GM19438 (cell line): ENCODE results near the gene CALD1.

Source experiments
- ATAC-seq: cut with Tn5 transposase; IDR thresholded peaks from one replicate; pipeline ENCODE4 v1.9.1; 2021; ENCODE audit warnings: low read depth; ENCODE audit not compliant: unreplicated experiment

Gene CALD1, protein sequence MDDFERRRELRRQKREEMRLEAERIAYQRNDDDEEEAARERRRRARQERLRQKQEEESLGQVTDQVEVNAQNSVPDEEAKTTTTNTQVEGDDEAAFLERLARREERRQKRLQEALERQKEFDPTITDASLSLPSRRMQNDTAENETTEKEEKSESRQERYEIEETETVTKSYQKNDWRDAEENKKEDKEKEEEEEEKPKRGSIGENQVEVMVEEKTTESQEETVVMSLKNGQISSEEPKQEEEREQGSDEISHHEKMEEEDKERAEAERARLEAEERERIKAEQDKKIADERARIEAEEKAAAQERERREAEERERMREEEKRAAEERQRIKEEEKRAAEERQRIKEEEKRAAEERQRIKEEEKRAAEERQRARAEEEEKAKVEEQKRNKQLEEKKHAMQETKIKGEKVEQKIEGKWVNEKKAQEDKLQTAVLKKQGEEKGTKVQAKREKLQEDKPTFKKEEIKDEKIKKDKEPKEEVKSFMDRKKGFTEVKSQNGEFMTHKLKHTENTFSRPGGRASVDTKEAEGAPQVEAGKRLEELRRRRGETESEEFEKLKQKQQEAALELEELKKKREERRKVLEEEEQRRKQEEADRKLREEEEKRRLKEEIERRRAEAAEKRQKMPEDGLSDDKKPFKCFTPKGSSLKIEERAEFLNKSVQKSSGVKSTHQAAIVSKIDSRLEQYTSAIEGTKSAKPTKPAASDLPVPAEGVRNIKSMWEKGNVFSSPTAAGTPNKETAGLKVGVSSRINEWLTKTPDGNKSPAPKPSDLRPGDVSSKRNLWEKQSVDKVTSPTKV

DNA sequence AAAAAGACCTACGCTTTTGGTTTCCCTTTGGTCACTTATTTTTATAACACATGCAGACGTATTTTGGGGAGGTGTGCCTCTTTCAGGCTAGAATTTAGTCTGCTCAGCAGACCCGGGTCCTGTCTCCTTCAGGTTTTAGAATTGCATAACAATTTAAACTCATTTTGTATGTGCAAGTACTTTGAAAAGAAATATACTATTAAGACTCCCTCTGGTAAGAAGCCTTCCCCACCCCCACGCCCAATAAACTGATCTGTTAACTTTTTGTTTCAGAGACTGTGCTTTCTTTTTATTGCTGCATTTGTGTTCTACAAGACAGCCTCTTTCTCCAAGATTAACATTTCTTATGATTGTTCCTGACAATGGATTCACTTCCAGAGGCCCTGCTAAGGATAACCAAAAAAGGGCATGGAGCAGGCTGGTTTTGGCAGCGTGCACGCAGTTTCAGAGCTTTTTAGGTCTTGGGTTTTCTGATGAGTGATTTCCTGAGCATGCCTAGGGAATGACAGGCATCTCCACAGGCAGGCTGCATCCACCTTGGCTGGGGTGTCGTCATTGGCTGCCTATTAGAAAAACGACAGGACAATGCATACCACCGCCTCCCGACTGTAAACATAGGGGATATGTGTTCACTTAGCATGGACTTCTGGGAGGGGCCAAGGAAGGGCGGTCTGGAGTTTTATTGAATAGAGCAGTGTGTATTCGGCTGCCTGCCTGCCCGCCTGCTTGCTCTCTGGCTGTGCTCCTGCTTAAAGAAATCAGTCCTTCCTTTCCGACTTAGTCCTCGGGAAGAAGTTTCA, at the start of gene CALD1:
CALD1 (plus strand) TSS at position 694 of the 800 bp plus-strand sequence. CDS start 88,100 bp downstream, outside the sequence.
- no peak for ATAC-seq

DNA sequence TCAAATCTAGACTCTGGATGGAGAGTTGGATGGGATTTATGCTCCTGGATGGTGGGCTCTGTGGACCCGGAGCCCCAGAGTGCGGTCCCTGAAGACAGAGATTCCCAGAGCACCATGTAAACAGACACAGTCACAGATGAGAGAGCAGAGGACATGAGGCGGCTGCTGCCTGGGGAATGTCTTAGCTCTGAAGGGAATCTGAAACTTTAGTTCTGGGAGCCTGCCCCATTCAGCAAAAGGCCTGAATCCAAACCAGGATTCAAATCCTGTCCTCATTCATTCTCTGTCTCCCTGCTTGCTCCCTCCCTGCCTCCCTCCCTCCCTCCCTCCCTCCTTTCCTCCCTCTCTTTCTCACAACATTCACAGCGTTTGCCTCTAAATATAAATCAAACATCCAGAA, 49.5 kb upstream of the CALD1 start:
- ATAC-seq, result no peak

DNA sequence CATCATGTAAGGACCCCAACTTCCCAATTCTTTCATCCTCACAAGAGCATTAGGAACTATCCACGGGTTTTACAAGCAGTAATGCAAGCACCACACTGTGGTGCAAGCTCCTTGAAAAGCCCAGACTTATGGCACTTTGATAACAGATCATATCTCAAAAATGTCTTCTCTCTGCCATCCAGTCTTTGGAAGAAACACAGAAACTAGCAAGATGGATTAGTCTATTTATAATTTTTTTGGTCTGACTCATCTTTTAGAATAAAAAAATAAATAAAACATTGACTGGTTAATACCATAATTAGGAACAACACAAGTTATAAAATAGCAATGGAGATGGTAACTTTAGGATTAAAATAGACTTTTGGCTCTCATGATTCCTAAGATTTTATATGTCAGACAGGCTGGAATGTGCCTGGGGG, 49.0 kb upstream of the CALD1 start:
- ATAC-seq, result no peak

DNA sequence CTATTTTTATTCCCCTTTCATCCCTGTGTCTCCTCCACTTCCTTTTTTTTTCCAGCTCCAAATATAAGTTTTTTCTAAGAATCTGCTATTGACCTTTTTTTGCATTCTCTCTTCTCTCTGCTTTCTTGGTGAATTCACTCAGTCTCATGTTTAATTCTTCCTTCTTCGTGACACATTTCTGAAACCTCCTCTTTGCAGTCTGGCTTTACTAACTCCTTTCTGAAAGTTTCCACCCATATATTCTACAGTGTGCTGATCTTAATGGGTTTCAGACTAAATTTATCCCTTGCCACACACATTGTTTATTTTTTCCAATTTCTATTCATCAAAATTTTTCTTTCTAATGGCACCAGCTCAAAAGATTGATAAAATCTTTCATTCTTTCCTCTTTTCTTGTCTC, 47.8 kb upstream of the CALD1 start:
- ATAC-seq, result no peak

DNA sequence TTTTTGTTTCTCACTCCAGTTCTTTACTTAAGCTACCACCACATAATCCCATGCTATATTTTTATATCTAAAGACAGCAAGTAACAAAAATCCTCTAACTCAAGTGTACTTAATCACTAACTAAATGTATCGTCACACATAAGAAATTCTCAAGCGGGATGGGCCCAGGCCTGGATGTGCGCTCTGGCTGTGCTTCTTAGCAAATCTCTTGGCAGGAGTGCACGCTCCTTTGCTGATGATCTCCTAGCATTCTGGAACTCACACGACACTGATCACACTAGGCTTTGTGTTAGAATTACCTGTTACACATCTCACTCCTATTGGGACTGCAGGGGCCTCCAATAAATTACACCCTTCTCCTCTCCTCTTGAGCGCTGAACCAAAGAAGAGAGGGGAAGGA, 46.7 kb upstream of the CALD1 start:
- ATAC-seq, result no peak

DNA sequence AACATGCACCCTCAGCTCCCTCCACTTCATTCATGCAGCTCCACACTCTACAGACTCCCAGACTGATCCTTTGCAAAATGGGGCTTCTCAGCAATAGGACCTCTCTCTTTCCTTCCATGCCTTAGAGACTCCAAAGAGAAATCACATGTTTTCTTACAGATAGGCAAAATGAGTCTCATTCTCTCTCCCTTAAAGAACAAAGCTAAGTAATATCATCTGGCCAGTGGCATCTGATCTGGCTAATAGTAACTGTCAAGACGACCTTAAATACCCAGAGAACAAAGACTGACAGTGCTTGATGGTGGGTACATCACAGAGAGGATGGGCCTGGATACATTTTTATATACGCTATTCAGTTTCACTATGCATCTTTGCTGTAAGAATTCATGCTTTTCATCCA, 43.1 kb upstream of the CALD1 start:
- no peak for ATAC-seq

DNA sequence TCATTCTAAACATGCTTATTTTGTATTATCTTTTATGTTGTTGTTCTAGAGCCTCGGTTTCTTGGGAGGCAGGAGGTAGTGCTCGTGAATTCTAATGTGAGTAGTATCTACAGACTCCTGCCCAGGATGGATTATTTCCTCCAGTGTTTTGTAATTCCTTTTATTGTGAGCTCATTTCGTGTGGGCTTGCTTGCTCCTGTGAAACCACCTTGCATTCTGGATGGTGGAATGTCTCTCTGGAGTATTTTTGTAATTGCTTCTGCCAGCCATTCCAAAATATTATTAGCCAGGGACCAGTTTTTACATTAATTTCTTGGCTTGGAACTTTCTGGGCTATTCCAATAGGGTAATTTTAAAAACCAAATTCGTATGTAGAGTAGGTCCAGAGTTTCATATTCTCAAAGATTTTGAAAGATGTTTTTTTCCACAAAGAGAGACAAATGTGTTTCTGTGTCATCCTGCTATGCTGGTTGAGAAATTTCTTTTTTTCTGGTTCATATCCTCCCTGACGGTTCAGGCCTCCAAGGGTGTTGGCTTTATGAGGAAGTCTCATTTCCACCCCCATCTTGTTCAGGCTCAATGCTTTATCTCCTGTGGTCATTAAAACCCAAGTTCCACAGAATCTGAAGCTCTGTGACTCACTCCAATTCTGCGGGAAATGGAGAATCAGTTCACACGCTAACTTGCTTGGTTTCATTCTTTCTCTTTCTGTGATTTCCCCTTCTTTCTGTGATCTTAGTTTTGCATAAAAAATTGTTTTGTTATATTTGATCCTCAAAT, 41.7 kb upstream of the CALD1 start:
- no peak for ATAC-seq

DNA sequence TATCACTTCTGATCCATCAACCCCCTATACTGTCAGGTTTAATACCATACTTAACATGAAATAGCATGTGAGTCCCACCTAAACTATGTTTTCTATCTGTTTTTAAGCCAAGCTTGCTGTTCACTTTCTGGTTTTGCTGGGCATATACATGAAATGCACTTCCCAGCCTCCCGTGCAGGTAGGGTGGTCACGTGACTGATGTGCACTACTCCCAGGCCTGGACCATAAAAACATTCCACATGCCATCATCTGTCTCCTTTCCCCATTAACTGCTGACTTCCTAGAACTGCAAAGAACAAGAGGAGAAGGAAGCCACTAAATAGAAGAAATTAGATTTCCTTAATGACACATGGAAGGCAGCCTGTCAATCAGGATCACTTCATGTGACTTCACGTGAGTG, 40.1 kb upstream of the CALD1 start:
- ATAC-seq, result no peak

DNA sequence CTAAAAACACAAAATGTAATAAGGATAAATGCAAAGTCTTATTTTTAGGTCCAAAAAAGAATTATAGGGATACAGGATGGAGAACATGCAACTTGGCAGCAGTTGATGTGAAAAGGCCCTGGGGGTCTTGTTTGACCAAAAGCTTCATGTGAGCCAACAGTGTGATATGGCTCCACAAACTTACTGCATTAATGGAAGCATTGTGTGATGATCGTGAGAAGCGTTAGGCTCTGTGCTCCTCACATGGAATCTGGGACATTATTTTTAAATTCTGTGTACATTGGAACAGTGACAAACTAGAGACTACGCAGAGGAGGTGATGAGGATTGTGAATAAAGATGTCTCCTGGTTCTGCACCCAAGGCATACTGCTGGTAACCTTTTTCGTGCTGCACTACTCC, 39.1 kb upstream of the CALD1 start:
- no peak for ATAC-seq

DNA sequence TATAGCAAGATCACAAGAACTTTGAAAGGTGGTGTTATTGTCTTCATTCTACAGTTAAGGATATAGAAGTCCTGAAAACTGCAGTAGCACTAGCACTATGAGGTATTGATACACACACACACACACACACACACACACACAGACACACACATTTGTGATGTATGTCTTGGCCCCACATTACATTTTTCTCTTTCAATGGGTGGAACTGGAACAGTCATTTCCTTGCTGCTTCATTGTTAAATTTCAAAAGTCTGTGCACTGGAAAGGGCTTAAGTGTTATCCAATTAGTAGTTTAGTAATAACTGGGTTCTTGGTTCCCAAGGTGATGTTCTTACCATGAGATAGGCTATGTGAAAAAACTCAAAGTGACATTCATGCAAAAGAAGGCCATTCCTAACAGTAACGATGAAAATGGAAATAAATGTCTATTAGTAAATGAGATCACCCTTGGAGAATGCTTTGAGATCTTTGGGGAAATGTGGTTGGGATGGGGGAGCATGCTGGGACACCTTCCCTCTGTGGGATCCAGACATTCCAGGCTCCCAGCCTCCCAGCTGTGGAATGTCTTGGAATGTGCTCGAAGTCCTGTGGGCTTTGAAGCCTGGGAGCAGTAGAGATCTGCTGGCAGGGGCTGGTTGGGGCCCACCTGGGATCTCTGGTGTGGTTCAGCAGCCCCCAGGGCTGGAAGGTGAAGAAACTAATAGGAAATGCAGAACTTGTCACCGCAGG, 37.4 kb upstream of the CALD1 start:
- no peak for ATAC-seq

DNA sequence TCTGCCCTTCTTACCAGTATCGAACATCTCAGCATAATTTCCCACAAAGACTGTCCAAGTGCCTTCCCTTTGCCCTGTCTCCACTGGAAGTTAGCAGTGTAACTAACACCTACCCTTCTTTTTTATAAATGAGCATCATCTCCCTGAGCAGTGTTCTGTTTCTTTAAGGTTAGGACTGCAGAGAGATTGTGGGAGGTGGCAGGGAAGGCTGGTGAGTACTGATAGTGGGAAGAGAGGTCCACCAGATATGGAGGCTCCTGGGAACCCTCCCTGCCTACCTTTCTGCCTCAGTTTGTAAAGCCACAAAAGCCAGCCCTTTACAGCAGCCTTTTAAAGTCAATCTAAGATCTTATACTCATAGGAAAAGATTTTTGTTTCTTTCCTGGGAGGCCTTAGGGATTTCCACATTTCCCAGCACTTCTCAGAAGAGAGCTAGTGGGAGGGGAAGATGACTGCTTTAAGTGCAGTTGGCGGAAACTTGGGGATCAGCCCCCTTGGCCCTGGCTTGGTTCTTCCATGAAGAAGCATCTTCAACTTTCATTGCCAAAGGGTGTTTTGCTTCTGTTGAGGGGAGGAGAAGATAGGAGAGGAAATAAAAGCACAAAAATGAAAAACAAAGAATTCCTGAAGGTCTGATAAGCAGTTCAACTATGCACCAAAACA, 36.6 kb upstream of the CALD1 start:
- no peak for ATAC-seq

DNA sequence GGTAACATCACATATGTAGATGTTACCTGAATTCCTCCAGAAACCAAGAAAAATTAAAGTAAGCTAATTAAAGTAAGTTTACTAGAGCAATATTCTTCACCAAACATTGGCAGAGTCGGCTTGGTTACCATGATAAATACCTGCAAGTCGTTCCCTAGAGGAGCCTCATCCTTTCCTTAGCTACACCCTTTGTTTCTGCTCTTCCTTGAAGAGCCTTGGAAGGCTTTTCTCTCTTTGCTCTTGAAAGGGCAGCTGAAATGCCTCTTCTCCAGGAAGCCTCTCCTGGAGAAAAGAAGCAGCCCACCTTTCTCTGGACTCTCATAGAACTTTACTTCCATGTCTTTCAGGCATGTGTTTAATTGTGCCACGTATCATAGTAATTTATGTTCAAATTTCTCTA, 34.9 kb upstream of the CALD1 start:
- no peak for ATAC-seq

DNA sequence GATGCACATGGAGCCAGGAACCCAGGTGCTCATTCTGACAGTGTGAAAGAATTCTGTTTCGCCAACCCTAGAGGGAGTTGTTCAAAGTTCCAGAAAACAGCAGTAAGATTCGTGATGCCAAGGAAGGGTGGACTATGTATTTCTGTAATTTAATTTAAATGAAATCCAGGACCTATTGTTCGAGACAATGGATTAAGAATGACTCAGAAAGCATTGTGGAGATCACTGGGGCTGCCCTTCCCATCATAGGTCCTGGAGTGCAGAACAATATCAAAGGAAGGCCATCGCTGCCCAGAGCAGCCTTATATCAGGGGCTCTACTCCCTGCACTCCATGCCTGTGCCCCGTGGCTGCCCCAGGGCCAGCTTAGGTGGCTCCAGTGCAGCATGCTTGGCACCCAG, 32.1 kb upstream of the CALD1 start:
- no peak for ATAC-seq

DNA sequence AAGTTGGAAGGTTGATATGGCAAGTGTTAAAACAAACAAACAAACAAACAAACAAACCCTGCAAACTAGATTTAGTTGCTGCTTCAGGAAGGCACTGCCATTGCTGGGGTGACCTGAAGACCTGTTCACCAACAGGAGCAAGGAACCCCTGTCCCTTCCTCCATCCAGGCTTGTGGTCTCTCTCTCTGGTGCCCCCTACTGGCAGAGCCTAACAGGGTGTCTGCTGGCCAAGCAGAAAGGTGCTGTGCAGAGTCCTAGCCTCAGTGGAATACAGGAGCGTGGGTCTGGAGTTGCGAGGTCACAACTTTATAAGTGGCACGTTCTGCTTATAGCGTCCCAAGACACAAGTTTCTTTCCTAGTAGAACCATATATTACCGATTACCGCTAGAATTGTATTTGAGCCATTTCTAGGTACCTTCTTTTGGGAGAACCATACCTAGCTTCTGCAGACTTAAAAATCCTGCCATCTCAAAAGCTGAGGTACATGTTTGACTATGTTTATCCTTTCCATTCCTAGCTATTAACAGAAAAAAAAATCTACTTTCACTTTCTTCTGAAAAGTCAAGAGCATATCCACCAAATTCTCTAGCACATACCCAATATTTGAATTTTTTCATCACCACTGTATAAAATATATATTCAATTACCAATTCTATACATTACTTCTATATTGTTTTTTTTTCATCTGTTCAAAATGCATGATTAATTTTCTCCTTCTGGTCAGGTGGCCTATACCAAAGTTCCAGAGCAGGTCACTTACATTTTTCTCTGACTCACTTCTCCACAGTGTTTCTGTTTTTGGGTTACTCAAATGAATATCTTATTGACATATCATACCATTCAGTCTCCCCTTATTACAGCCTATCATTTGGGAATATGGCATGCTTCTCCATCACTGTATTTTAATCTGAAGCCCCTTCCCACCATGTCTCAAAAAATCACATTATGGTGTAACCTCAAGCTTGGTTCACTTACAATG, 29.1 kb upstream of the CALD1 start:
- ATAC-seq, result no peak

DNA sequence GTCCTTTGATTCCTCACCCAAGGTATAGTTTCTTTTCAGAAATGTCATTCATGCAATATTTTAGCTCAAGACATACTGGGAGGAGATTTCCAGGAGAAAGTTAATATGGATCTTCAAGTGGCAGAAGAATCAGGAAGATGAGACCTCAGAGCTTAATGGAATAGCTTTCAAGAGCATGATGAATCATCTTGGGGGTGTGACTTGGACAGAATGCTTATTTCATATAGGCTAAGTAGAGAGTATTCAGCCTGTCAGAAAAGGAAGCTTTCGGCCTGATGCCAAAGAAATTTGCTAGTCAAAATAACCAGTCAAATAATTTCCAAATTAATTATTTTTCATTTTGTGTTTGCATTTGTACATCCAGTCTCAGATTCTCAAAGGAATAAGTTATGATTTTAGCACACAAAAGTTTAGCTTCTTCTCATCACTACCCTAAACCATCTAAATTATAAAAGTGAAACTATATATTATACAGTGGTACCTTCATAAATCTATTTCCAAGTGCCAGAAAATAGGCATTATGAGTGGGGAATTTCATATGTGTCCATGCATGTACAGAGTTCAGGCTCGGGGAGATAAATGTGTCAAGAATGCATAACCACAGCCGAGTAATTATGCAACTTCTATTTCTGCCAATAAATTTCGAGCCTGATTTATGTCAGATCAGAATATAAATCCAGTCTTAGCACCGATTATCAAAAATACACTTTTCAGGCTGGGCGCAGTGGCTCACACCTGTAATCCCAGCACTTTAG, 27.3 kb upstream of the CALD1 start:
- no peak for ATAC-seq

DNA sequence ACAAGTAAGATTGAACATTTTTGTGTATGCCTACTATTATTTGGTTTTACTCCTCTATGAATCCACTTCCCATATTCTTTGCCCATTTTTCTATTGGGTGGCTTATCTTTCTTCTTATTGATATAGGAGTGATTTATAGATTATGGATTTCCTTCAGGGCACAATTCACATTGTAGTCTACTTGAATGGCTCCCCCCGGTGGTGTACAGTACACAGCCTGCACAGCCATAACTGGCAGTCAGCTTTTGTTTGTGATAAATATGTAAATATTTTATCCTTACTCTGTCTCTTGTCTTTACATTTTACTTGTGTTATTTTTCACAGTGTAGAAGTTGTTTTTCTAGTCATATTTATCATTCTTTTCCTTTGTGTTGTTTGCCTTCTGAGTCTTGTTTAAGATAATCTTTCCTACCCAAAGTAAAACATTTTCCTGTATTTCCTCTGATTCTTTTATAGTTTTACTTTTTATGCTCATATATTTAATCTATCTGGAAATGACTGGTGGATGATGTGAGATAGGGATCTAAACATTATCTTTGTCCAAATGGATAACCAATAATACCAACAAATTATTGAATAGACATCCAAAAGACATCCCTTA, 23.9 kb upstream of the CALD1 start:
- ATAC-seq, result no peak

DNA sequence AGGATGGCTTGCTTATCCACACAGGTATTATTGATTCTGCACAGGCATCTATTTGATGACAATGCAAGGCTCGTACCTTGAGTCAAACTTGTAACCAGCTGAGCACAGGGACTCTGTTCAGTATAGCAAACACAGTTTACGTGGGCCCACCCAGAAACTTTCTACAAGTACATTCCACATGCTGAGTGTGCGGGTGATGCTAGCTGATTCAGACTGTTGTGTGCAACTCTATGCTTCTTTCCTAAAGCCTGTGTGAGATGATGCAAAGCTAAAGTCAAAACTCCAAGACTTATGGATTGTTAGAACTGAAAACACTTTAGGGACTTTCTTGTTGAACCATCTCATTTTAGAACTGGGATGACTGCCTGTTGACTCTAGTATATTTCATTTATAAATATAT, 21.5 kb upstream of the CALD1 start:
- no peak for ATAC-seq
